Measurements from ENCODE around the gene LRRC23.
A peak's percentile ranks its signal among the peaks of the same experiment; 100 is the strongest.

Gene LRRC23

GRCh38 chr12:6944381-6945186 is 40.0 kb downstream of the LRRC23 start:
- peak; percentile 83 for DNase-seq

DNA sequence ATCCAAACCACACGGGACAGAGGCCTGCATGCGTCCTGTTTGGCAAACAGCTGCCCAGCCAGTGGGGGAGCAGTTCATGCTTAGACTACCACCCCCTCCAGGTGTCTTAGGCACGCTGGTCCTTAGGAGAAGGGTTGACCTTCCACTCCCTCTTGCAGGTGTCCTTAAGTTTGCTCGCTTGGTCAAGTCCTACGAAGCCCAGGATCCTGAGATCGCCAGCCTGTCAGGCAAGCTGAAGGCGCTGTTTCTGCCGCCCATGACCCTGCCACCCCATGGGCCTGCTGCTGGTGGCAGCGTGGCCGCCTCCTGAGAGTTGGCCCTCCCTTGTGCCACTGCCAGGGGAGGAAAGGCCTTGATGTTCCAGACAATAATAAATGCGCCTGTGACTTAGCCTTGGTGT is 41.0 kb downstream of the LRRC23 start:
- DNase-seq = no peak

- peak; percentile 81 for DNase-seq
Observed at GRCh38 chr12:6946033-6946919, 41.7 kb downstream of the LRRC23 start.

DNA sequence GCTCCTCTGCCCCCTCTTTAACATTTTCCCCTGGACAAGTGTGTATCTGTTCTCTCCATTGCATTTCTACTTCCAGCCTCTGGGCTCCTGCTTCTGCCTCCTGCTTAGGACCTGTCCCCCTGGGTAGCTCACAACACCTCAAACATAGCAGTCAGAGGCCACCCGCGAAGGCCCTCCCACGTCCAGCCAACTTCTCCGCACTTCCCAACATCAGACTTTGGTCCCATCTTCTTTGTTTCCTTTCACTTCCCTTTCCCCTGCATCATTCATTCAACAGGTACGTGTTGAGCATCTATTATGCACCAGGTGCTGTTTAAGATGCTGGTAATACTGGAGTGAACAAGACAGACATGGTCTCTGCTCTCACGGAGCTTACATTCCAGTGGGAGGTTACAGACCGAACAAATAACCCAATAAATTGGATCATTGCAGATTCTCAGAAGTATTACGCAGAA is 42.3 kb downstream of the LRRC23 start:
- no peak for DNase-seq

DNA sequence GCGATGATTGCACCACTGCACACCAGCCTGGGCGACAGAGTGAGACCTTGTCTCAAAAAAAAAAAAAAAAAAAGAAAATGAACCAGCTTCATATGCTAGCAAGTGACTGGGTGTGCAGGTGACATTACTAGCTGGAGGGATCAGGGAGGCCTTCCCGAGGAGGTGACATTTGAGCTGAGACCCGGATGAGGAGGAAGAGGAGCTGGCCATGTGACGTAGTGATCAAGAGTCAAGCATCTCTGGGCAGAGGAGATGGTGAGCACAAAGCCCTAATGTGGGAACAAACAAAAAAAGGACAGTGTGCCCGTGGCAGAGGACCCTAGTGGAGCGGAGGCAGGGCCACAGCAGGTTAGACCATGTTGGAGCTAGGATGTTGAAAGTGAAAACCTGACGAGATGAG is 43.0 kb downstream of the LRRC23 start:
- no peak for DNase-seq

GRCh38 chr12:6948873-6949594 is 44.4 kb downstream of the LRRC23 start:
- no peak for DNase-seq

GRCh38 chr12:6950401-6950801 is 45.8 kb downstream of the LRRC23 start:
- DNase-seq = no peak

DNA sequence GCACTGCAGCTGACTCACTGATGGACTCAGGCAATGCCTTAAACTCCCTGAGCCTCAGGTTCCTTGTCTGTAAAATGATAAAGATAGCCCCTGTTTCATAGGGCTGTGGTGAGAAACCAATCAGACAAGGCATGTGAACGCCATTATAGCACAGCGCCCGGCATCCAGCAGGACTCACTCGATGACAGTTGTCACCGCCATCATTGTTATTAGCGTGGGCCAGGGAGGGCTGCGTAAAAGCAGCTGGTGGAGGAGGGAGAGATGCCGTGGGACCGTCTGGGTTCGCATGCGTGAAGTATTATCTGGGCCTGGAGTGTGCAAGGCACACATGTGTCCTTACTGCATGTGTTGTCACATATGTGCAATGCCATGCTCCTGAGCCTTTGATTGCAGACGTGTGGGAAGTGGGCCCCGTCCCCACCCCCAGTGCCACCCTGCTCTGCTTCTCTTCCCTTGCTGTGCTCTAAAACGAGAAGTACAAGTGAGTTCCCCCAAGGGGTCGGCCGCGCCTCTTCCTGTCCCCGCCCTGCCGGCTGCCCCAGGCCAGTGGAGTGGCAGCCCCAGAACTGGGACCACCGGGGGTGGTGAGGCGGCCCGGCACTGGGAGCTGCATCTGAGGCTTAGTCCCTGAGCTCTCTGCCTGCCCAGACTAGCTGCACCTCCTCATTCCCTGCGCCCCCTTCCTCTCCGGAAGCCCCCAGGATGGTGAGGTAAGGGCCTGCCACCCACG is 46.4 kb downstream of the LRRC23 start, which contains the start of gene PTPN6:
TSS of gene PTPN6 (plus strand) at position 546 of the 730 bp plus-strand sequence. CDS start at position 703, 157 bp downstream.
- no peak for DNase-seq

- DNase-seq = no peak
Observed at GRCh38 chr12:6951551-6952120, 47.0 kb downstream of the LRRC23 start.

- no peak for DNase-seq
Observed at GRCh38 chr12:6952121-6952862, 47.7 kb downstream of the LRRC23 start.

DNA sequence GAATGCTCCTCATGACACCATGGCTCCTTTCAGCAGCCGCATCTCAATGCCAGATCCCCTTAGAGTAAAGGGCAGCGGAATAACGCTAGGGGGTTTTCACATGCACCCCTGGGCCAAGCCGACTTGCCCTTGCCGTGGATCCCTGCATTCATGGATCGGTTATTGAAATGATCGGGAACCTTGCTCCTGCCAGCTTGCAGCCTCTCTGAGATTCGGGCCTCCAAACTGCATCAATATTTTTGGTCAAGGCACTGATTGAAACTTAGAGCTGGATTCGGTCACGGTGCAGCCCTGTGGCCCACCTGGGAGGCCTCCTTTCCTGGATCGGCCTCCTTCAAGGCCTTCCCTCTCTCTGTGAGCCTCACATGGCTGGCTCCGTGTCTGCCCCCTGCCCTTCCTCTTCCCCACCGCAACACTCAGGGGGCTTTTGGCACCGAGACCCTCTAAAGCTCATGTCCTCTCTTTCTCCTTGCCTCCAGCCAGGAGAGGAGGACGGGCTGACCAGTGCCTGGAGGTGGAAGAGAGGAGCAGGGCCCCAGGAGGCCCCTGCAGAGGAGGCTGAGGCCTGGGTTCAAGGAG is 48.3 kb downstream of the LRRC23 start:
- no peak for DNase-seq

DNA sequence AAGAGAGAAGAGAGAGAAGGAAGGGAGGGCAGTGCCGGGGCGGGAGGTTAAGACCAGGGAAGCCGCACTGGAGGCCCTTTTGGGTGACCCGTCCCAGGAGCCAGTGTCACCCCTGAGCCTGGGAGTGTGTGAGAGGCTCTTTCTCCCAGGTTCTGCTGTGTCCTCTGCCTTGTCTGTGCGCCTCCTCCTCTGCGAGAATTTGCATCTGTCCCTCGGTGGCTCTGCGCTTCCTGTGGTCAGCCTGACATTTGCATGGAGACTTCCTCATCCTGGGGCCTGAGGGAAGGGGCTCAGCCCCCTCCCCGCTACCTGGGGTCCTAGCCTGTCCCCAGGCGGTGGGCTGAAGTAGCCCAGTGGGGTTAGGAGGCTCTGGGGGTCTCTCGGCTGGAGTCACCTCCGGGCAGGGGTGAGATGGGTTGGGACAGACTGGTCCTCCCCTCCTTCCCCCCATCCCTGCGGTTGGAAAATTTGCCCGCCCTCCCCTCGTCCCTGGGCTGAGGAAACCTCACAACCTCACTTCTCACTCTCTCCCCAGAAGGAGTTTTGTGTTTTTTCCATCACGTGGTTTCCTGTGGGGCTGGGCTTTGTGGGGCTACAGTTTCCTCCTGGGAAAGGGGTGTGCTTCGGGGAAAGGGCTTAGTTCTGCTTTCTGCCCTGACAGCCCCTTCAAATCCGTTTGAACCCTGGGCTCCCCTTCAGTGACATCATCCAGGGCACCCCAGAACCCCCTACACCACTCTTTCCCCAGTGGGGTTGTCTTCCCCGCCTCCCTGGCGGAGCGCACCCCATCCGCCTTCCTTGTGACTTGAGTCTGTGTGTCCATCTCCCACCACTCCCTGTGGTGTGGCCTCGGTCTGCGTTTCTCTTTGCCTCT is 49.1 kb downstream of the LRRC23 start:
- no peak for DNase-seq

DNA sequence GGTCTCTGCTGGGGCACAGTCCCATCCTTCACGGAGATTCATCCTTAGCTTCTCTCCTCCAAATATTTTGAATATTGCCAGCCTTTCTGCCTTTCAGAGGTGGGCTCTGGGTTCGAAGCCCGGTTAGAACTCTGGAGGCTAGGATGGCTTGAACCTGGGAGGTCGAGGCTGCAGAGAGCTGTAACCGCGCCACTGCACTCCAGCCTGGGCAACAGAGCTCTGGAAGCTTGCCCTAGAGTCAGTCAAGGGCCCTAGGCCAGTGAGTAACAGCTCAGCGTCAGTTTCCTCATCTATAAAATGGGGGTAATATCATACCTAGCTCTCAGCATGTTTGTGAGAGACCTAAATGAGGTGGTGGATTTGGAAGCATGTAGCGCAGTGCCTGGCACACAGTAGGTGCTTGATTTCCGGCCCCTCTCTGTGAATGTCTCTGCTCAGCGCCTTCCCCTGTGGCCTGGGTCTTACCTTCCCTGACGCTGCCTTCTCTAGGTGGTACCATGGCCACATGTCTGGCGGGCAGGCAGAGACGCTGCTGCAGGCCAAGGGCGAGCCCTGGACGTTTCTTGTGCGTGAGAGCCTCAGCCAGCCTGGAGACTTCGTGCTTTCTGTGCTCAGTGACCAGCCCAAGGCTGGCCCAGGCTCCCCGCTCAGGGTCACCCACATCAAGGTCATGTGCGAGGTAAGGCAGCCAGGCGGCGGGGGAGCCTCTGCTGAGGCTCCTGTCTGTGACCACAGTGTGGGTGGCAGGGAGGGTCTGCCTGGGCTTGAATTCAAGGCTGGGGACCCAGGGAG is 49.9 kb downstream of the LRRC23 start:
- DNase-seq = no peak

GRCh38 chr12:6955108-6956020 is 50.7 kb downstream of the LRRC23 start:
- no peak for DNase-seq

GRCh38 chr12:6956021-6956727 is 51.6 kb downstream of the LRRC23 start:
- no peak for DNase-seq

DNA sequence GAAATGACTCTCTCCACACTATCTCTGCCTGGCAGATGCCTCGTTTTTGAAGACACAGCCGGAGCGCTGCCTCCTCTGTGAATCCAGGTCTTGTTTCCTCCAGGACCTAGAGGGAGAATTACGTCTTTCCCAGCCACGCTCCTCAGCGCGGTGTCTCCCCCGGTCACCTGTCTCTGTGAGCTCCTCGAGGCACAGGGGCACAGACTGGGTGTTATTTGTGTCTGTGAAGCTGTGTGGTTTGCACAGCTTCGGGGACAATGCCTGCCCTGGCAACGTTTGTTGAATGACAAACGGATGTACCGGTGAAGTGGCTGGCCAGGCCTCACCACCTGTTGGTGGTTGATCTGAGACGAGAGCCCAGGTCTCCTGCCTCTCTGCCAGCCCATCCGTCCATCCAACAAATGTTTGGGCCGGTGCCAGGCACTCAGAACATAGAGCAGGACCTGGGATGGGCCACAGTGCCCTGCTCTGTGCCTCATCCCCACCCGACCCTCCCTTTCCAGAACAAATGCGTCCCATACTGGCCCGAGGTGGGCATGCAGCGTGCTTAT is 52.6 kb downstream of the LRRC23 start:
- no peak for DNase-seq

Measured in NCI-H748 treated with DMSO at 0.1 percent for 48 hours (cell line).